Stimulated activated CD8-positive, alpha-beta memory T cell treated with anti-CD3 and anti-CD28 coated beads, Interleukin-7, amount 100 ng/mL, for 4 hours (primary cell): ENCODE results near the gene TRMU.
"Not testable (repeated sequence)": the region's sequence is repeated elsewhere in the genome, so short reads cannot be mapped to it uniquely, and the experiment has no call there.

Source experiments
- DNase-seq, 2 donors: peaks; one replicate each; pipeline ENCODE4 v3.0.0-alpha.2; 2020; ENCODE audit warnings: low read depth in 2 of 2

The TRMU gene

DNA sequence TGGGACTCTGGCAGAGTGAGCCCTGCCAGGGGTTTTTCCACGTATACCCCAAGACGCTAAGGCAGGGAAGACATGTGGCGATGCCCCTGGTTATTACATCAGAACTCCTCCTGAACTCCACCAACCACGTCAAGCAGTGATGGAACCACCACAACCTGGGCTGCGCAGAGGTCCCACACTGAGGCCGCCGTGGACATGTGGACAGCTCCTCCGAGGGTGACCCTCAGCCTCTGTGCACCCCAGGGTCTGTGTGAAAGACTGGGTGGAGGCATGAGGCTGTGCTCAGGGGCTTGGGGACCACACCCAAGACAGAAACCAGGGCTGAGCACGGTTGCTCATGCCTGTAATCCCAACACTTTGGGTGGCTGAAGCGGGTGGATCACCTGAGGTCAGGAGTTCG is 52.2 kb downstream of the TRMU start:
- DNase-seq = no peak

DNA sequence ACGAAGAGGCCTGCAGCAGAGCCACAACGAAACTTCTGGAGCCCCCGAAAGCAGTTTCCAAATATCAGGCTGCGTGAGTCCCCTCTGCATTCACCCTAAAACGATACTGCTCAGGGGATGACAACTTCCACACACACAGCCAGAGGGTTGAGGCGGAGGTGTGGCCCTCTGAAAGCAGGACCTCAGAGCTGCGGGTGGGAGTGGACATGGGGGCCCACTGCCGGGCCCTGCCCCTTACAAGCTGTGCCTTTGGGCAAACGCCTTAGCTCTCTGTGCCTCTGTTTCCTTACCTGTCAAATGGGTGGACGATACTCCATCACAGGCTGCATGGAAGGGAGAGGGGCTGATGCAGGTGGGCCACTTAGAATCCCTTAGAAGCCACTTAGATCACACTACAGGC is 53.1 kb downstream of the TRMU start:
- no peak for DNase-seq

DNA sequence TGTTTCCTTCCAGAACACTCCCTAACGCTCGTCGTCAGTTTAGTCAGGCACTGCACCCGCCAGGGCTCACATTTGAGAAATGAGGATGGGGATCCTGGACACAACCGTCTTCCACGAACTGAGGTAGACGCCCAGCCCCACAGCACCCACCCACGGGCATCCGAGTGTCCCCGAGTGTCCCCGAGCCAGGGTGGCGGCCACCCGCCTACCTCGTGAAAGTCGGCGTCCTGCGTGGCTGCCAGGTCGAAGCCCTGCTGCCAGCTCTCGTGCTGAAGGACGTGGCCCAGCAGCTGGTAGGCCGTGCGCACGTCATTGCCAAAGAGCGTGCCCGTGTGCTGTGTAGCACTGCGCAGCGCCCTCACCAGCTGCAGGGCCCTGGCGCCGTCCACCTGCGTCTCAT is 53.6 kb downstream of the TRMU start:
- no peak for DNase-seq

DNA sequence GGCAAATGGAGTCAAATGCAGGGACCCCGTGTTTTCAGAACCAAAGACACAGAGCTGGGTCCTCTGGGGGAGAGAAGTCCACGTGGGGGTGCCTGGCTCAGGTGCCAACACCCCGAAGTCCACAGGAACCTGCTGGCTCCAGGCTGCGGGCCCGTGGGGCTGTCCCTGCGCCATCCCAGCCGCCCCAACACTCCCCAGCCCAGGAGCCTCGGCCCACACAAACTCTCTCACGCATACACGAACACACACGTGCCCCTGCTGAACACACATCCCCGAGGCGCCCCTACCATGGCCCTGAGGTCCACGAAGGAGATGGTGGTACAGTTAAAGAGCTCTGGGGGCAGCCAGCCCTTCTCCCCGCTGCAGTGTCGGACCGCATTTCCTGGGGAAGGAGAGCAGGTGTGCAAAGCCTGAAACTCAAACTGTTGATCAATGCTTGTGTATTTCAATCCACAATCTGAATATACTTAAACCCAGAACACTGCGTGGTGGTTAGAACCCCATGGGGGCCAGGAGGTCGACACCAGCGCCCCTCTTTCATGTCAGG is 54.7 kb downstream of the TRMU start:
- DNase-seq = no peak

DNA sequence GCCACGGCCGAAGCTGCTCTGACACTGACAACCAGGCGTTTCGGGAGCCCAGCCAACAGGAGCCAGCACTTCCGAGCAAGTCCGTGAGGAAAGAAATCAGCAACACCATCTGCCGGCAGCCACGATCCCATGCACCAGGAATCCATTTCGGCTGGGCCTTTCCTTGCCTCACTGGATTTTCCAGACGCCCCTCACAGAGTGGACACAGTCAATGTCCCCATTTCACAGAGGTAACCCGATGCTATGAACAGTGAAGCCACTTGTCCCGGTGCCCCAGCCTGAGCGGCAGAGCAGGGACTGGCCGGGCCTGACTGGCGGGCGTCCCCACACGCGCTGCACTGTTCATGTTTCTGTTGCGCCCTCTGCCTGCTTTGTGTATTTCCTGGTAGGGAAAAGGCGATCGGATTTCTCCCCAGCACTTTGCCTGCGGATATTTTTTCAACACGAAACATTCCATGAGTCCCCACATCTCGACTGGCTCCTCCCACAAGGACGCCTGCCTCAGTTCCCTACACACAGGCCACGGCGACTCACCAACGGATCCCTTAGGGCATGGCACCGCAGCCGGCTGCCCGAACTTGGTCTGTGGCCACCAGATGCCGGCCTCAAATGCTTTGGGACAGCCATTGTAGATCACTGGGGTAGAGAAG is 55.3 kb downstream of the TRMU start:
- no peak for DNase-seq

DNA sequence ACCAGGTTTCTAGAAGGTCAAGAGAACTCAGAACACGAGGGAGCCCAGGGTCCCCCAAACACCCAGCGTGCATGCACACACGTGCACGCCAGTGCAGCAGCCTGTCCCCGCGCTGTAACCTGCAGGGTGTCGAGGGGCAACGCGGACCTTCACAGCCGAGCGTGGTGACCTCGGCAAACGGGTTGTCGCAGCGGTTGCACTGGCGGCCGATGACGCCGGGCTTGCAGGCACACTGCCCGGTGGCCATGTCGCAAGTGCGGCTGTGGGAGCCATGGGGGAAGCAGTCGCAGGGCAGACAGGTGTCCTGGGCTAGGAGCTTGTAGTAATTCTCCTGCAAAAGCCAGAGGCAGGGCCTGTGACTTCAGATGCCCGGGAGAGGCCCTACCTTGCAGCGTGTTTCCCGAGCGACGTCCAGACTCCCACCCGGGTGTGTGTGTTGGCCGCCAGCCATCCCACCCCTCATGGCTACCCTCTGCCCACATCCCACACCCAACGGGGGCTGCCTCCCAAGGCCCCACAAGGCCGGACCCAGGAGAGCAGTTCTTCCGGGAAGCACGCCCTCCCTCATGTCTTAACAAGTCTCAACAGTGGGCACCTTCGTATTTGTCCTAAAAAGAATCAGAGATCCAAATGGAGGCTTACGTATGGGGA is 56.1 kb downstream of the TRMU start:
- no peak for DNase-seq

DNA sequence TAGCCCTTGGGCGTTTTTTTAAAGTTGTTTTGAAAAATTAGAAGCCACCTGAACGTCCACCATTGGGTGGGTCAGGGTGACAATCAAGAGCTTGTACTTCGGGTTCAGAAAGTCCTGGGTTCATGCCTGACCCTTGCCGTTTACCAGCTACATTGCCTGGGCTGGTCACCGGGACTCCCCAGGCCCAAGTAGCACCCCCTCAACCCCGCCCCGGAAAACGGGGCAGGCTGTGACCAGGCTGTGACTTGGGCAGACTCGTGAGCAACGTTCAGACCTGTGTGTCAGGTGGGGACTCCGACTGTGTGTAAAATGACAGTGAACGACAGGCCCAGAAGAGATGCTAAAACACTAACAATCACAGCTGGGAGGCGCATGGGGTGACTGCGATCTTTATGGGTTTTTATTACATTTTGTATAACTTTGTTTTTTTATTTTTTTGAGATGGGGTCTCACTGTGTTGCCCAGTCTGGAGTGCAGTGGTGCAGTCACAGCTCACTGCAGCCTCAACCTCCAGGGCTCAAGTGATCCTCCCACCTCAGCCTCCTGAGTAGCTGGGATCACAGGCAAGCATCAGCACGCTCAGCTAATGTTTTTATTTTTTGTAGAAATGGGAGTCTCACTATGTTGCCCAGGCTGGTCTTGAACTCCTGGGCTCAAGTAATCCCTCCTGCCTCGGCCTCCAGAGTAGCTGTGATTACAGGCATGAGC is 56.8 kb downstream of the TRMU start:
- DNase-seq = no peak

DNA sequence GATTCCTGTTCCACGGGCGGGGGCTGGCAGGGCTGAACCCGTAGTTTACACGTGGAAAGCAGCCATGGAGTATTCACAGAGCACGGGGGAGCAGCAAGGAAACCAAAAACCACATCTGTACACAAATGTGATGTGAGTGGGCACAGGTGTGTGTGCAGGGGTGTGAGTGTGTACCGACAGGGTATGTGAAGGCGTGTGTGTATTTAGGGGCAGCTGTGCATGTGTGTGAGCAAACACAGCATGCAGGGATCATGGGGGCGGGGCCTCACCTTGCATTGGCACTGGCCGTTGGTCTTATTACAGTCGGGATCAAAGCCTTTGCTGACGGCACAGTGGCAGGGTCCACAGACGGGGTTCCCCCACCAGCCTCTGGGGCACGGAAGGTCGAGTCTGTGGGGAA is 58.4 kb downstream of the TRMU start:
- no peak for DNase-seq

DNA sequence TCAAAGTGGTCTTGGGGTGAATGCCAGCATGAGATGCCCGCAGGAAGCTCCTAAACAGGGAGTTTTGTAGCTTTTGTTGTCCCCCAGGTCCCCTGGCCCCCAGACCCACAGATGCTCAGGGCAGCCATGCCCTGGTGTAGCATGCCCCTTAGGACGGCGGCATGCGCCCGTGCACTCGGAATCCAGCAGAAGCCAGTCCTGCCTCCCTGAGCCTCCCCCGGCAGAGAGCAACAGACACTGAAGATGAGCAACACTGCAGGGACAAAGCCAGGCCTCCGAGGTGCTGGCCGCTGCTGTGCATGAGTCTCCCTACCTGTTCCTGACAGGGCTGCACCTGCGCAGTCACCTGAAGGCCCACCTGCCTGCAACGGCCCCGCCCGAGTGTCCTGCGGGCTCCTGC is 59.1 kb downstream of the TRMU start:
- DNase-seq = no peak

DNA sequence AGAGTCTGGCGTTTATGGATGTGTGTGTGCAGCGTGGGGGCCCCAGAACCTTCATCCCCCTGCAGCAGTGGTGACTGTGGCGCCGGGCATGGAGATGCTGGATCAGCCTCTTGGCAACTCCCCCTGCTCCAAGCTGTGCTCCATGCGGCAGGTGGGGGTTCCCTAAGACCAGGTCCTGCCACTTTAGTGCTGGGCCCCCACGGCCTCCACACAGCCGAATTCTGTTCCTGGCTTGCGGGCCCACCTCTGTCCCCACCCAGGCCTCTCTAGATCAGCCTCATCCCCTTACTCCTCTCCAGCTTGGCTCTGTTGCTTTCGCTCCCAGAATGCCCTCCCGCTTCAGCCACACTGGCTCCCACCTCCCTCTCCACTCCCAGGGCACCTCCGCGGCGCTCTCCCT is 59.6 kb downstream of the TRMU start:
- no peak for DNase-seq

DNA sequence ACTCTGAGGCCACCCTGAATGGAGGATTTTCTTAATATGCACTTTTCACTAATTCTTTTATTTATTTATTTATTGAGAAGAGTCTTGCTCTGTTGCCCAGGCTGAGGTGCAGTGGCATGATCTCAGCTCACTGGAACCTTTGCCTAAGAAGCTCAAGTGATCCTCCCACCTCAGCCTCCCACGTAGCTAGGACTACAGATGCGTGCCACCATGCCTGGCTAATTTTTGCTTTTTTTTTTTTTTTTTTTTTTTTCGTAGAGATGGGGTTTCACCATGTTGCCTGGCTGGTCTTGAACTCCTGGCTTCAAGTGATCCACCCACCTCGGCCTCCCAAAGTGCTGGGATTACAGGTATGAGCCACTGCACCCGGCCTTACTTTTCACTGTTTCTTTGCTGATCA is 61.5 kb downstream of the TRMU start:
- not testable (repeated sequence) for DNase-seq

DNA sequence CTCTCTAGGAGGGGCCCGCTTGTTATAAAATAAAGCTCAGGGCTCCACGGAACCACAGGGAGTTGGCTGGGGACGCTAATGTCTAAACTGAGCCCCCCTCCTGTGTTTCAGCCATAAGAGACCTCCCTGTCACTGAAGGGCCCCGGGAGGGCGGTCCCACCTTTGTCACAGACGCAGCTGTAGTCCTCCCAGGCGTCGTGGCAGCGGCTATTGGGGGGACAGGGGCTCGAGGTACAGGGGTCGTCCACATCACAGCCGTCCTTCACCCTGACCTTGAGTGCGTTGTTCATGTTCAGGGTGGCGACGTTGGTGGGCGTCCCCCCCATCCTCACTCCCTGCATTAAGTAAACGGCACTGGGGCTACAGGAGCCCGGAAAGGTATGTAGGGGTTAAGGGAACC is 62.0 kb downstream of the TRMU start:
- DNase-seq = no peak

DNA sequence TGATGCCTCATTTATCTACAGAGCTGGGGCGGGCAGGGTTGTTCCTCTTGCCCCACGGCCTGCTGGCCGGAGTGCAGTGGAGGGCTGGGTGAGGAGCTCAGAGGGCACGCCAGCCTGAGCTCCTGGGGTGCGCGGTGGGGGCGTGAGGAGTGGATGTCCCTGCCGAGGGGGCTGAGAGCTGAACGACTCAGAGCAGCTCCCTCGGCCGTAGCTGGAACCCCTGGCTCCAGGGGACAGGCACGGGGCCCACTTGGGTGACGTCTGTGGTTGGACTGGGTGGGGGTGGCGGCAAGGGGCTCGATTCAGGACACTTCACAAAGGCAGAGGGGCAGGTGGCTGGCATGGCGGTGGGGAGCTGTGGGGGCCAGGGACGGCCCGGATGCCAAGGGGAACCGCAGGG is 62.4 kb downstream of the TRMU start:
- DNase-seq = no peak

DNA sequence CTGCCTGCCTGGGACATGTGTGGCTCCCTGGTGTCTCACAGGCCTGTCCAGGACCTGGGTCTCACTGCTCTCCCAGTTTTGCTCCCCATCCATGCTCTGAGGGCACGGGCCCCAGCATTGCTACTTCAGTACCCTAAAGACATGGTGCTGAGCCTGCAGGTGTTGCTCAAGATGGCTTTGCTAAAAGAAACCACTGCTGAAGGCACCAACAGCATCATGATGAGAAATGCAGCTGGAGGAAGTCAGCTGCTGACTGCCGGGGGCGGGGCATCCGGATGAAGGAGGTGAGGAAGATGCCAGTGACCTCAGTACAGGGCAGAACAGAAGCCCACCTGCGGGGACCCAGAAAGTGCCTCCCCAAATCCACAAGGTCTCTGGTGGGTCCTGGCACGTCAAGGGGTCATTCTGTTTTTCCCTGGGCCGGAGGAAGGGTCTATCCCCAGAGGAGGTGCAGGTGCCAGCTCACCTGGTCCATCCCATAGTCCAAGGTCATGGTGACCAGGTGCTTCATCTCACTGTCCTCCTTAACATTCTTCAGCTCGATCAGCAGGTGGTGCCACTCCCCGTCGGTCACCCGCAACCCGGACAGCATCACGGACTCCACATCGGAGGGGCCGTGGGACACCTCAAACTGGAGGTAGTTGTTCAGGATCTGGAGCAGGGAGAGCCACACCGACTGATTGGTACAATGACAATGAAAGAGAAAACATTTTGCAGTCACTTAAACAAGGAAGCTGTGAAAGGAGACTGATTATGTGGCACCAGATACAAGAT is 63.9 kb downstream of the TRMU start:
- no peak for DNase-seq

DNA sequence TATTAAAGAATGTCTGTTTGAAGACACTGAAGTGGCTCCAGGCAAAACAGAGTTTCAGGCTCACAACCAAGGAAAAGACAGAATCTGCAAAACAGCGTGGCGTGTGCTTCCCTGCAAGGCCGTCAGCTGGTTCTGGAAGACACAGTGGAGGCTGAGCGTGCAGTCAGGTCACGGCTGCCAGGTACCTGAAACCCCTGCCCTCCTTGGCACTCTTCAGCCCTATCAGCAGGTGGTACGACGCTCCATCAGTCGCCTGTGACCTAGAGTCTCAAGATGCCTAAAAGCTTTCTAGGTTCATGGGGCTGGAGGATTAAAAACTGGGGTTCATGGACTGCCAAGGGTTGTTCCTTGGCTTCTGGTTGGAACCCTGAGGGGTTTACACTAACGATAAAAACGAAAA is 65.9 kb downstream of the TRMU start:
- DNase-seq = no peak

DNA sequence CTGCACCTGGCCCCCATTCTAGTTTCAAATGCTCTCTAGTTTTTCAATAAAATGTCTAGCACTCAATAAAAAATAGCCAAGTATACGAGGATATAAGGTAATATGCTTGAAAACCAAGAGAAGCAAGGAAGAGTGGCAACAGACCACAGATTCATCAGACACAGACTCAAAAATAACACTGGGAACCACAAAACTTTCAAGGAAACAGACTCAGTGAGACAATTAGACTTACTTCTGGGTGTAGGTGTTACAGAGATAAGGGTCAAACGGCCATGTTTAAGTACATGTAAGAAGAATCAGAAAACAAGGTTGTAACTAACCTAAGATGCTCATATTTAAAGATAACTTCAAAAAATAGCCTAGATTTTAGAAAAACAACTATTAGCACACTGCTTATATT is 67.0 kb downstream of the TRMU start:
- no peak for DNase-seq

DNA sequence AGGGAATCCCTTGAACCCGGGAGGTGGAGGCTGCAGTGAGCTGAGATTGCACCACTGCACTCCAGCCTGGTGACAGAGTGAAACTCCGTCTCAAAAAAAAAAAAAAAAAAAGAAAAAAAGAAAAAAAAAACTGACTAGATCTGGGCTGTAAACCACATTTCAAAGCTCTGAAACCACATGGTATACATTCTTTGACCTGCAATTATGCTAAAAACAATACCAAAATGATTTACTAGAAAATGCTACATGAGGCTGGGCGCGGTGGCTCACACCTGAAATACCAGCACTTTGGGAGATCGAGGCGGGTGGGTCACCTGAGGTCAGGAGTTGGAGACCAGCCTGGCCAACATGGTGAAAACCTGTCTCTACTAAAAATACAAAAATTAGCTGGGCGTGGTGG is 68.4 kb downstream of the TRMU start:
- not testable (repeated sequence) for DNase-seq

DNA sequence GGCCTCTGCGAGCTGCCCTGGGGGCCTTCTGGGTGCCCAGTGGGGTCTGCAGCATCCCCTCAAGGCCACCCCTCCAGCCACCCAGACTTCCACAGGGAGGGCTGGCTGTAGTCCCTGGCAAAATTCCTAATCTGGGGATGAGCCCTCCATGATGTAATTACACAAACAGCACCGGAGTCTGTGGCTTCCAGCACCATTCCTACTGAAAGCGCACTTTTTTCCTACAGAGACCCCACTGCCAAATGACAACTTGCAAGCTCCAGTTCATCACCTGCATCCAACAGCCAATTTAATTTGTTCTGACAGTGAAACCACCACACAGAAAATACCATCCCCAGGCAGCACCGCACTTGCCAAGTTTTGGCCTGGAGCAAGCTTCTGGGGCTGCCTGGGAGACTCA is 70.4 kb downstream of the TRMU start:
- no peak for DNase-seq

DNA sequence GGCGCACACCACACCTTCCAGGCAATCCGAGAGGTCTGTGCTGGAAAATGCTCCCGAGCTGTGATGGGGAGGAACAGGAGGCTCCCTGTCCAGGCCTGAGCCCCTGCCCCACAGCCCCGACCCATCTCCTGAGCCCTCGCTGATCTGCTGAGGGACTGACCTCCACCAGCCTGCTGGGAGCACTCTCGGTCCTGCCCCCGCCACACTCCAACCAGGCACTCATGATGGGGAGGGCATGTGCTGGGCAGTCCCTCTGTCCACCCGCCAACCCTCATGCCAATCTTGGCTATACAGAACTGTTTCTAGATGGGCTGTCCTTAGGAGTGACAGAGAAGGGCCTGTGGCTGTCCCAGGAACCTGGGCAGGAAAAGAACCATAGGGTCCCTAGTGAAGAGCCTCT is 70.8 kb downstream of the TRMU start:
- no peak for DNase-seq

DNA sequence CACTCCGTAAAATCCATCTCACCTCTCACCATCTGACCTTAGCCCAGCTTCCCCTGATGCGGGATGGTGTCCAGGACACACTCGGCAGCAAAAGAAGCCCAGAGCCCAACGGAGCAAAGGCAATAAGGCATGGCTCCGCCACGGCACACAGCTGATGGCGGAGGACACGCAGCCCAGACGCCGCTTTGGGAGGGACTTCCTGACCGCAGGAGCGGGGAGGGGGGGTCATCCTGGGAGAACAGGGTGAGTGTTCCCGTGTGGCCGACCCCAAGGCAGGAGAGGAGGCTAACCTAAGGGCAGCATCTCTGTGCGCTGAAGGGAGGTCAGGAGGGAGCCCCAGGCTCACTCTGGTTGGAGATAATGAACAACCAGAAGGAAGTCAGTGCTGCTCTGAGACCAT is 71.3 kb downstream of the TRMU start:
- no peak for DNase-seq
